Mesenchymal stem cell (in vitro differentiated cells and primary cell): ENCODE data around the gene RAP1GAP.

ENCODE experiments used
- DNase-seq: peaks from one replicate; pipeline ENCODE4 v3.0.0-alpha.2; 2013
- H2AFZ ChIP-seq: one replicate; pipeline ENCODE4 v1.6.1; 2013; ENCODE audit warnings: low read depth, mild to moderate bottlenecking, control low read depth, inconsistent platforms, low read length, moderate library complexity
- H2AK5ac ChIP-seq: 2 replicates; pipeline ENCODE4 v1.6.1; 2013; ENCODE audit warnings: low read length, moderate library complexity, mild to moderate bottlenecking, inconsistent platforms; ENCODE audit not compliant: severe bottlenecking
- H2BK120ac ChIP-seq: one replicate; pipeline ENCODE4 v1.6.1; 2013; ENCODE audit warnings: low read depth, mild to moderate bottlenecking, inconsistent platforms, low read length, moderate library complexity
- H2BK12ac ChIP-seq, 2 experiments: one replicate each; pipeline ENCODE4 v1.6.1; 2013; ENCODE audit warnings: inconsistent platforms in 2 of 2, low read length in 2 of 2, mild to moderate bottlenecking in 2 of 2, moderate library complexity in 2 of 2, control low read depth in 1 of 2
- H2BK15ac ChIP-seq: one replicate; pipeline ENCODE4 v1.6.1; 2013; ENCODE audit warnings: mild to moderate bottlenecking, low read depth, inconsistent platforms; ENCODE audit not compliant: poor library complexity, severe bottlenecking
- H2BK5ac ChIP-seq: 2 replicates; pipeline ENCODE4 v1.6.1; 2013; ENCODE audit warnings: low read depth, mild to moderate bottlenecking, low read length, control low read depth, inconsistent platforms; ENCODE audit not compliant: poor library complexity, severe bottlenecking
- H3K14ac ChIP-seq, 2 experiments: one replicate each; pipeline ENCODE4 v1.6.1; 2013; ENCODE audit warnings: inconsistent platforms in 2 of 2, low read length in 2 of 2, control low read depth in 1 of 2, mild to moderate bottlenecking in 1 of 2, moderate library complexity in 1 of 2
- H3K18ac ChIP-seq, 2 experiments: one replicate each; pipeline ENCODE4 v1.6.1; 2013; ENCODE audit warnings: inconsistent platforms in 2 of 2, low read length in 2 of 2, control low read depth in 1 of 2, low read depth in 1 of 2, mild to moderate bottlenecking in 1 of 2
- H3K23ac ChIP-seq, 2 experiments: one replicate each; pipeline ENCODE4 v1.6.1; 2013; ENCODE audit warnings: inconsistent platforms in 2 of 2, low read length in 2 of 2, mild to moderate bottlenecking in 2 of 2, moderate library complexity in 2 of 2, control low read depth in 1 of 2
- H3K27ac ChIP-seq: 2 replicates; pipeline ENCODE4 v1.5.1; 2013; ENCODE audit warnings: mild to moderate bottlenecking, moderate library complexity, low read length, control low read depth, inconsistent platforms; ENCODE audit not compliant: poor library complexity, severe bottlenecking
- H3K27me3 ChIP-seq, 2 experiments: 2 replicates each; pipeline versions ENCODE4 v1.6.1 to v1.7.0; 2013; ENCODE audit warnings: low read length in 2 of 2, mild to moderate bottlenecking in 2 of 2, moderate library complexity in 2 of 2, control low read depth in 1 of 2, inconsistent platforms in 1 of 2; ENCODE audit not compliant: control insufficient read depth in 1 of 2, insufficient read depth in 1 of 2
- H3K36me3 ChIP-seq, 2 experiments: 2 replicates each; pipeline versions ENCODE4 v1.6.1 to v1.7.0; 2013; ENCODE audit warnings: low read length in 2 of 2, control low read depth in 1 of 2, inconsistent platforms in 1 of 2, low read depth in 1 of 2, mild to moderate bottlenecking in 1 of 2; ENCODE audit not compliant: insufficient read depth in 2 of 2, control insufficient read depth in 1 of 2
- H3K4ac ChIP-seq, 2 experiments: one replicate each; pipeline ENCODE4 v1.6.1; 2013; ENCODE audit warnings: inconsistent platforms in 2 of 2, low read length in 2 of 2, mild to moderate bottlenecking in 2 of 2, moderate library complexity in 2 of 2, control low read depth in 1 of 2, low read depth in 1 of 2
- H3K4me1 ChIP-seq: 2 replicates; pipeline ENCODE4 v1.6.1; 2013; ENCODE audit warnings: low read depth, low read length, control low read depth; ENCODE audit not compliant: control insufficient read depth, insufficient read depth
- H3K4me2 ChIP-seq: 2 replicates; pipeline ENCODE4 v1.6.1; 2013; ENCODE audit warnings: low read length, mild to moderate bottlenecking, inconsistent platforms; ENCODE audit not compliant: poor library complexity, severe bottlenecking
- H3K4me3 ChIP-seq, 2 experiments: 2 replicates each; pipeline versions ENCODE4 v1.5.1 to v1.7.0; 2013; ENCODE audit warnings: low read length in 2 of 2, mild to moderate bottlenecking in 2 of 2, control low read depth in 1 of 2, low read depth in 1 of 2; ENCODE audit not compliant: insufficient read depth in 1 of 2
- H3K79me1 ChIP-seq: replicated peaks from 2 replicates; pipeline ENCODE4 v1.6.1; 2013; ENCODE audit warnings: mild to moderate bottlenecking, control low read depth, low read length, inconsistent platforms; ENCODE audit not compliant: poor library complexity, severe bottlenecking
- H3K9ac ChIP-seq: 2 replicates; pipeline ENCODE4 v1.7.0; 2013; ENCODE audit warnings: mild to moderate bottlenecking, low read length, moderate library complexity
- H3K9me3 ChIP-seq: 2 replicates; pipeline ENCODE4 v1.7.0; 2013; ENCODE audit warnings: mild to moderate bottlenecking, low read length; ENCODE audit not compliant: control insufficient read depth
- H4K8ac ChIP-seq: one replicate; pipeline ENCODE4 v1.6.1; 2013; ENCODE audit warnings: inconsistent platforms, mild to moderate bottlenecking, low read length, moderate library complexity
- H4K91ac ChIP-seq: one replicate; pipeline ENCODE4 v1.6.1; 2013; ENCODE audit warnings: mild to moderate bottlenecking, low read length, inconsistent platforms
- WGBS: methylation state at CpG from one replicate; pipeline ENCODE4 v1.1.7; 2013; ENCODE audit warnings: mixed read lengths; 5-methylcytosine and 5-hydroxymethylcytosine counted together

The RAP1GAP gene

DNA sequence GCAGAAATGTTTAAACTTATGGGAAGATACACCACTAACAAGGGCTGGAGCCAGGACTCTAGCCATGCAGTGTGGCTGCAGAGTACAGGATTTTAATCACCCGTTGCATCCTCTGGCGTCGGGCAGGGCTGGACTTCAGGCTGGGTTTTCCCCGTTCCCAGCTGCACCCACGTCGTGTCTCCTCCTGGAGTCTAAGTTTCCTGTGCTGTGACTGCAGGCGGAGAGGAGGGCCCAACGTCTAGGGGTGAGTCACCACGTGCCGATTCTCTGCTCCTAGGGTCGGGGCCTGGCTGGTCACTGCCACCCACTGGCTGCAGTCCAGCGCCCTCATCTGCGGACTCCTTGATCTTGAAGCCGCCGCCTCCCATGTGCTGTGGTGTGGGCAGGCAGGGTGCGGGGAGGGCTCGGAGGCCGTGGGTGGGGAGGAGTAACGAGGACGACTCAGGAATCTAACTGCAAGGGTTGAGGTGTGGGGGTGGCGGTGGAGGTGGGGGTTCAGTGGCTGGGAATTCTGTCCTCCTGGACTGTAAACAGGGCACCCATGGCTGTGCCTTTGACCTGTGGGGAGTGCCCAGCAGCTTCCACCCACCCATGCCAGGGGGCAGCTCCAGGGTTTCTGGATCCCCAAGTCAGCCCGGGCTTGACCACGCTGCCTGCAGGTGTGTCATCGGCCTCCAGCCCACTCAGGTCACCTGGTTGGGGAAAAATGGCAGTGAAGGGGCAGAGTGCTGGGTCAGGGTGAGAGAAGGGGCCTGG, 82.1 kb downstream of the RAP1GAP start:
- Histone ChIP-seq H3K27ac (peak overlapping the region; percentile 57), H3K4me2 (peak overlapping the region; percentile 3), H2BK5ac (peak overlapping the region; percentile 71), H3K18ac (peak overlapping the region in 1 of 2 experiments; percentile 45), H3K27me3 (peaks cover 12 to 62% of the 10 kb centered on the region in 2 experiments), H2AFZ (no peak overlapping the region), H2BK120ac (no peak overlapping the region), H3K14ac (no peak overlapping the region), H3K36me3 (no peaks in the 10 kb centered on the region), H4K91ac (no peak overlapping the region), H3K23ac (no peak overlapping the region), H3K9me3 (no peaks in the 10 kb centered on the region), H3K4ac (peak overlapping the region in 1 of 2 experiments; percentile 66), H3K9ac (peak overlapping the region; percentile 2), H4K8ac (peak overlapping the region; percentile 72), H3K4me1 (peaks cover 36% of the 10 kb centered on the region), H2AK5ac (no peak overlapping the region), H2BK15ac (no peak overlapping the region), H3K79me1 (no peaks in the 10 kb centered on the region), H2BK12ac (no peak overlapping the region), H3K4me3 (no peak overlapping the region)
- DNase-seq = peak; percentile 96
- 18% methylated on average over 24 of the region's 24 CpGs for WGBS

DNA sequence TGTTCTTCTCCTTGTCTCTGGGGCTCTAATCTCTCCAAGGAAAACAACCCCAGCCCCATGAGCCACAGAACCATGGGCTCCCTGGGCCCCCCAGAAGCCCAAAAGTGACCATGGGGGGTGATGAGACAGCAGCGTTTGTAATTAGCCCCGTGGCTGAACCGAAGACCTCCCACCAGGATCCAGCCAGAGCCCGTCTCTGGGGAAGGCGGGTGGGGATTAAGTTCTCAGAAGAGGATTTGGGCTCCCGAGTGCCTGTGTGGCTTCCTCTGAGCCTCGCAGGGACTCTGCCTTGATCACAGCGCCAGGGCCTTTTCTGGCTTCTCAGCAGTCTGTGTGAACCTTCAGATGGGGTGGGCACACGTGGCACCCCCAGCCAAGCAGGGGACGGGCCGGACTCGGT, 82.9 kb downstream of the RAP1GAP start:
- H4K91ac ChIP-seq = peak overlapping the region; percentile 9
- H2BK12ac ChIP-seq = peak overlapping the region in 1 of 2 experiments; percentile 70
- H3K4me3 ChIP-seq = no peak overlapping the region
- H4K8ac ChIP-seq = no peak overlapping the region
- no peak overlapping the region for H2BK120ac ChIP-seq
- peak overlapping the region; percentile 57 for H3K27ac ChIP-seq
- no peaks in the 10 kb centered on the region for H3K9me3 ChIP-seq
- no peaks in the 10 kb centered on the region for H3K36me3 ChIP-seq
- H3K4me1 ChIP-seq = peaks cover 36% of the 10 kb centered on the region
- H3K23ac ChIP-seq = no peak overlapping the region
- peak overlapping the region; percentile 71 for H2BK5ac ChIP-seq
- peak overlapping the region; percentile 72 for H2AK5ac ChIP-seq
- DNase-seq = no peak
- H3K18ac ChIP-seq = peak overlapping the region; percentile 45 to 86
- H3K9ac ChIP-seq = peak overlapping the region; percentile 2
- no peak overlapping the region for H2AFZ ChIP-seq
- 62% methylated on average over 12 of the region's 12 CpGs for WGBS
- H2BK15ac ChIP-seq = no peak overlapping the region
- peaks cover 8 to 54% of the 10 kb centered on the region in 2 experiments for H3K27me3 ChIP-seq
- H3K14ac ChIP-seq = peak overlapping the region in 1 of 2 experiments; percentile 61
- H3K79me1 ChIP-seq = no peaks in the 10 kb centered on the region
- H3K4ac ChIP-seq = peak overlapping the region in 1 of 2 experiments; percentile 13
- peak overlapping the region; percentile 13 for H3K4me2 ChIP-seq

DNA sequence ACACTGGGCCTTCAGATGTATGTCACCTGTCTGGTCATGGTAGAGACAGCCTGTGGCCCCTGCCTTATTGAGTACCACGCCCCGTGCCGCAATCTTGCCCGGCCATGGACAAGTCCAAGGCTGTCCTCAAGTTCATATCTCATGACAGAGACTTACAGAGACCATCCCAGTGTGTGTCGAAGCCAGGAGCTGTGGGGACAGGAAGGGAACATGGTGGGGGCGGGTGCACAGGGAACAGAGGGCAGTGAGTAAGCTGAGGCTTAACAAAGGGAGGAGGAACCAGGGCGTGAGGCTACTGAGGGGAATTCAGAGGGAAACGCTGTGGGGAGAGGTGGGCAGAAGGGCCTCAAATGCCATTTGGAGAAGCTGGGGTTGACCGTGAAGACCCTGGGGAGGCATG, 84.1 kb downstream of the RAP1GAP start:
- no peak overlapping the region for H3K4me2 ChIP-seq

DNA sequence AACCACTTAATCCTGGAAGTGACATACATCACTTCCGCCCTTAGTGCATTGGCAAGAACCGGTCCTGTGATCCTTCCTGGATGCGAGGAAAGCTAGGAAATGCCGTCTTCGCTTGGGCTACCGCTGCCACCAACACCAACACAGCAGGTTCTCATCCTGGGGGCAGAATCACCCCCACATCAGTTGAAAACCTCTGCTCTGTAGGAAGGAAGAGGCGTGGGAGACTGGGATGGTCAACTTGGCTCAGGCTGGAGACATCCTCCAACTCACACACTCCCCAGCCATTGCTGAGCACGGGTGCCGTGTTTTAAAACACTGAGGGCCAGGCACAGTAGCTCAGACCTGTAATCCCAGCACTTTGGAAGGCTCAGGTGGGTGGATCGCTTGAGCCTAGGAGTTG, 85.1 kb downstream of the RAP1GAP start:
- WGBS = 75% methylated on average over 7 of the region's 10 CpGs
- no peak overlapping the region for H4K91ac ChIP-seq
- no peak overlapping the region for H3K23ac ChIP-seq
- H3K9me3 ChIP-seq = no peaks in the 10 kb centered on the region
- no peak overlapping the region for H2AFZ ChIP-seq
- H3K18ac ChIP-seq = no peak overlapping the region
- no peaks in the 10 kb centered on the region for H3K36me3 ChIP-seq
- no peak overlapping the region for H4K8ac ChIP-seq
- H2AK5ac ChIP-seq = no peak overlapping the region
- H2BK15ac ChIP-seq = no peak overlapping the region
- H3K9ac ChIP-seq = no peak overlapping the region
- no peak overlapping the region for H3K27ac ChIP-seq
- peaks cover 0 to 40% of the 10 kb centered on the region in 2 experiments for H3K27me3 ChIP-seq
- no peak overlapping the region for H3K4me3 ChIP-seq
- no peak overlapping the region for H3K14ac ChIP-seq
- H3K79me1 ChIP-seq = no peaks in the 10 kb centered on the region
- H2BK120ac ChIP-seq = no peak overlapping the region
- no peak overlapping the region for H2BK5ac ChIP-seq
- peaks cover 32% of the 10 kb centered on the region for H3K4me1 ChIP-seq
- no peak overlapping the region for H3K4ac ChIP-seq
- DNase-seq = no peak
- H3K4me2 ChIP-seq = no peak overlapping the region
- H2BK12ac ChIP-seq = no peak overlapping the region

More for the DNA sequence above, 84.1 kb downstream of the RAP1GAP start:
- no peak for DNase-seq
- no peaks in the 10 kb centered on the region for H3K36me3 ChIP-seq
- H3K23ac ChIP-seq = no peak overlapping the region
- peak overlapping the region; percentile 23 for H2AK5ac ChIP-seq
- no peak overlapping the region for H3K4ac ChIP-seq
- no peak overlapping the region for H4K91ac ChIP-seq
- peaks cover 3 to 46% of the 10 kb centered on the region in 2 experiments for H3K27me3 ChIP-seq
- H3K27ac ChIP-seq = no peak overlapping the region
- peak overlapping the region in 1 of 2 experiments; percentile 49 for H3K18ac ChIP-seq
- H3K79me1 ChIP-seq = no peaks in the 10 kb centered on the region
- no peak overlapping the region for H3K4me3 ChIP-seq
- WGBS = 84% methylated on average over 9 of the region's 9 CpGs
- H3K4me1 ChIP-seq = peaks cover 31% of the 10 kb centered on the region
- H4K8ac ChIP-seq = no peak overlapping the region
- no peak overlapping the region for H2BK120ac ChIP-seq
- no peak overlapping the region for H3K14ac ChIP-seq
- H2BK5ac ChIP-seq = no peak overlapping the region
- no peak overlapping the region for H2BK15ac ChIP-seq
- no peaks in the 10 kb centered on the region for H3K9me3 ChIP-seq
- H3K9ac ChIP-seq = no peak overlapping the region
- H2AFZ ChIP-seq = peak overlapping the region; percentile 23
- peak overlapping the region in 1 of 2 experiments; percentile 45 for H2BK12ac ChIP-seq
